Sigmoid colon (tissue), 7 donors: ENCODE measurements around the gene C2orf49. TPM values are rescaled to one million over a fixed set of nuclear protein-coding genes. Genes with fewer than 3 reads are reported as not detected.
A peak's percentile ranks its signal among the peaks of the same experiment; 100 is the strongest.

Experiments used
- DNase-seq: peaks from one replicate; pipeline ENCODE4 v3.0.0-alpha.2; 2019
- H3K27ac ChIP-seq, 4 donors: fragments of 200-600 bp; sonication (generic); one replicate each; pipeline ENCODE4 v1.5.1; 2016 to 2019; ENCODE audit warnings: mild to moderate bottlenecking in 1 of 4
- H3K27me3 ChIP-seq, 3 donors: fragments of 200-600 bp; sonication (generic); one replicate each; pipeline ENCODE4 v1.5.1; 2019; ENCODE audit warnings: mild to moderate bottlenecking in 1 of 3
- H3K36me3 ChIP-seq, 4 donors: fragments of 200-600 bp; sonication (generic); one replicate each; pipeline ENCODE4 v1.5.1; 2016 to 2019
- H3K4me1 ChIP-seq, 4 donors: fragments of 200-600 bp; sonication (generic); one replicate each; pipeline ENCODE4 v1.5.1; 2017 to 2019
- H3K4me3 ChIP-seq, 4 donors: fragments of 200-600 bp; sonication (generic); one replicate each; pipeline ENCODE4 v1.5.1; 2017 to 2019; ENCODE audit warnings: mild to moderate bottlenecking in 2 of 4, moderate library complexity in 1 of 4
- H3K9me3 ChIP-seq, 4 donors: fragments of 200-600 bp in 3 of 4; sonication (generic) in 3 of 4; one replicate each; pipeline versions ENCODE4 v1.5.1 to v1.6.1; 2013 to 2019
- CTCF ChIP-seq, 4 experiments: fragments of 450-650 bp in 3 of 4; fragments of 200-600 bp in 1 of 4; IDR thresholded peaks; one replicate each; pipeline ENCODE4 v1.5.1; 2016 to 2019; ENCODE audit warnings: antibody characterized with exemption in 4 of 4, mild to moderate bottlenecking in 3 of 4, moderate library complexity in 2 of 4
- EP300 ChIP-seq, 4 donors: sonication (generic); formaldehyde crosslinking; IDR thresholded peaks; one replicate each; pipeline ENCODE4 v1.6.1; 2017; ENCODE audit warnings: antibody characterized with exemption in 4 of 4
- POLR2A ChIP-seq, 2 donors: fragments of 450-650 bp; IDR thresholded peaks; one replicate each; pipeline ENCODE4 v1.6.1; 2016; ENCODE audit warnings: antibody characterized with exemption in 2 of 2, mild to moderate bottlenecking in 2 of 2, moderate library complexity in 2 of 2
- POLR2AphosphoS5 ChIP-seq, 4 donors: sonication (generic); formaldehyde crosslinking; IDR thresholded peaks; one replicate each; pipeline ENCODE4 v1.6.1; 2017; ENCODE audit warnings: antibody characterized with exemption in 4 of 4
- WGBS, 2 donors: extraction: QIAGEN DNeasy Blood & Tissue Kit; methylation state at CpG; one replicate each; pipeline ENCODE4 v1.1.7; 2013; 5-methylcytosine and 5-hydroxymethylcytosine counted together
- intact Hi-C: fragments of 100-400 bp; cut with DNase I; formaldehyde crosslinking; loops from one replicate; pipeline ENCODE4 v1.15.1; 2023
- polyA plus RNA-seq, 3 donors: library from polyadenylated mRNA; stranded (reverse); fragments of 200-250 nt; gene quantifications; one replicate each; pipeline ENCODE4 v1.2.3, GENCODE V29; 2013
- total RNA-seq, 4 donors: library from RNA; depleted of rRNA; stranded (reverse); fragments of >200 nt; gene quantifications; one replicate each; pipeline ENCODE4 v1.1.0, GENCODE V29; 2016
- donor health status: healthy with polysubstance abuse.
- donor health status: Bipolar disorder and iron deficiency.
- donor health status: healthy.

The C2orf49 gene
- total and polyA plus RNA-seq, 7 donors, result 8.3 to 22.5 (median 15.7) TPM

- intact Hi-C loops, result no loop called here
- H3K4me3 ChIP-seq, result no peak overlapping the region
- DNase-seq, result no peak
- peaks cover 9 to 25% (median 17%) of the 10 kb centered on the region in 4 donors for H3K36me3 ChIP-seq
- peak overlapping the region in 3 of 4 donors; percentile 59 to 70 (median 63) for H3K27ac ChIP-seq
- no peaks in the 10 kb centered on the region for H3K9me3 ChIP-seq
- WGBS, 2 donors, result 68 to 69% methylated on average over 8 of the region's 8 CpGs
- TF ChIP-seq POLR2A (IDR thresholded peaks at IDR 0.05) (no peak), POLR2AphosphoS5 (IDR thresholded peaks at IDR 0.05) (peak; percentile 66 to 80 (median 73)), EP300 (IDR thresholded peaks at IDR 0.05) (peak in 2 of 4 donors; percentile 20 to 55), CTCF (IDR thresholded peaks at IDR 0.05) (no peak)
- H3K27me3 ChIP-seq, result no peaks in the 10 kb centered on the region
- peaks cover 0 to 49% (median 38%) of the 10 kb centered on the region in 4 donors for H3K4me1 ChIP-seq
These were observed 51.6 kb downstream of the C2orf49 start for GRCh38 chr2:105388971-105389381.

- H3K27me3 ChIP-seq, result no peaks in the 10 kb centered on the region
- peak overlapping the region in 3 of 4 donors; percentile 43 to 70 (median 59) for H3K27ac ChIP-seq
- TF ChIP-seq EP300 (IDR thresholded peaks at IDR 0.05) (no peak), POLR2A (IDR thresholded peaks at IDR 0.05) (no peak), CTCF (IDR thresholded peaks at IDR 0.05) (no peak), POLR2AphosphoS5 (IDR thresholded peaks at IDR 0.05) (no peak)
- H3K36me3 ChIP-seq, result peaks cover 1 to 10% (median 6%) of the 10 kb centered on the region in 4 donors
- DNase-seq, result no peak
- H3K4me3 ChIP-seq, result no peak overlapping the region
- intact Hi-C loops, result no loop called here
- H3K9me3 ChIP-seq, result no peaks in the 10 kb centered on the region
- peaks cover 0 to 64% (median 43%) of the 10 kb centered on the region in 4 donors for H3K4me1 ChIP-seq
These were observed 53.1 kb downstream of the C2orf49 start for GRCh38 chr2:105390454-105390853.

GRCh38 chr2:105391058-105391627, 53.8 kb downstream of the C2orf49 start:
- intact Hi-C loops, result no loop called here
- H3K36me3 ChIP-seq, result peaks cover 0 to 3% (median 2%) of the 10 kb centered on the region in 4 donors

GRCh38 chr2:105391763-105392662, 54.7 kb downstream of the C2orf49 start:
- Histone ChIP-seq H3K27me3 (no peaks in the 10 kb centered on the region), H3K4me1 (peaks cover 0 to 79% (median 55%) of the 10 kb centered on the region in 4 donors), H3K27ac (peak overlapping the region in 2 of 4 donors; percentile 1 to 59), H3K36me3 (no peaks in the 10 kb centered on the region), H3K9me3 (no peaks in the 10 kb centered on the region), H3K4me3 (no peak overlapping the region)
- 53 to 79% methylated on average over 9 of the region's 9 CpGs for WGBS, 2 donors
- DNase-seq, result no peak
- intact Hi-C loops, result no loop called here
- TF ChIP-seq POLR2AphosphoS5 (IDR thresholded peaks at IDR 0.05), result no peak
- TF ChIP-seq EP300 (IDR thresholded peaks at IDR 0.05), result no peak
- TF ChIP-seq POLR2A (IDR thresholded peaks at IDR 0.05), result no peak
- TF ChIP-seq CTCF (IDR thresholded peaks at IDR 0.05), result no peak

More at GRCh38 chr2:105391058-105391627, 53.8 kb downstream of the C2orf49 start:
- Histone ChIP-seq H3K9me3 (no peaks in the 10 kb centered on the region), H3K4me3 (no peak overlapping the region), H3K27ac (peak overlapping the region in 2 of 4 donors; percentile 34 to 59), H3K4me1 (peaks cover 0 to 71% (median 48%) of the 10 kb centered on the region in 4 donors), H3K27me3 (no peaks in the 10 kb centered on the region)
- TF ChIP-seq POLR2AphosphoS5 (IDR thresholded peaks at IDR 0.05) (no peak), EP300 (IDR thresholded peaks at IDR 0.05) (no peak), POLR2A (IDR thresholded peaks at IDR 0.05) (no peak), CTCF (IDR thresholded peaks at IDR 0.05) (no peak)
- WGBS, 2 donors, result 77 to 93% methylated on average over 5 of the region's 5 CpGs
- DNase-seq, result no peak
